K562 treated with DMSO at 1 percent for 4 hours (cell line): ENCODE results near the gene MSANTD2. TPM values are rescaled to one million over a fixed set of nuclear protein-coding genes. Genes with fewer than 3 reads are reported as not detected.

Experiments used
- total RNA-seq: library from RNA; unstranded; fragments of 300-600 nt; gene quantifications from 2 replicates; pipeline ENCODE4 v1.2.3, GENCODE V29; 2022; ENCODE audit not compliant: insufficient read depth

Gene MSANTD2
- total RNA-seq, result 2.8 and 4.4 TPM in 2 replicates

GRCh38 chr11:124800226-124800929 lies at the start of gene MSANTD2:
Gene MSANTD2 (minus strand): TSS chr11:124800406. CDS start chr11:124800380, 26 bp downstream.

GRCh38 chr11:124762105-124762623 lies 38.0 kb downstream of the MSANTD2 start, which contains the start of gene ESAM:
Gene ESAM (minus strand): TSS chr11:124762290. CDS start chr11:124762154, 136 bp downstream.

DNA sequence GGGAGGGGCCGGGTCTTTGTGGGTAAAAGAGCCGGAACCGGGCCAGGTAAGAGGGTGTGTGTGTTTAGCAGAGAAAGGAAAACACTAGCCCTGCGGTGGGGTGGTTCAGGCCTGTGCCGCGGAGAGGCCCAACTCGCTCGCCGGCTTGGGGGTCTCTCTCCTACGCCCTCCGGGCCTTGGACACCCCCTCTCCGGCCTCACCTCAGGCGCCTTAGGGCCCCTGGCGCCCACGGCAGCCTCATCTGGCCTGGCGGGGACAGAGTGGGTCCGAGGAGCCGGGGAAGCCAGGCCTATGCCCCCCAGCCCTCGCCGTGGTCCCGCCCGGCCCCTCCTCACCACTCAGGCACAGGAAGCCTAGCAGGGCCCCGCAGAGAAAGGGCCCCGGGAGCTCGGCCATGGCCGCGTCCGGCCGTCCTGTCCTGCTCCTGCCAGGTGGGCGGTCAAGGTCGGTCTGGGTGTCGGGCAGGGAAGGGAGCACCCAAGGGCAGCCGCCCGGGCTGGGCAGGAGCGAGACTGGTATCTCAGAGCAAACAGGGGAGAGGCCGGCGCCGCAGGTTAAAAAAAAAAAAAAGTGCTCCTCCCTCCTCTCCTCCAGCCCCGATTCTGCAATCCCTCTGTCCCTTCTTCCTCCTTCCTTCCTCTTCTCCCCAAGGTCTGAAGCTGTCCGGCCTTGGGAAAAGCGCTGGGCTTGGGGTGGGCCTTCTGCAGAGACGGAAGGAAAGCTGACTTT lies 48.3 kb downstream of the MSANTD2 start, which contains the start of gene VSIG2:
Gene VSIG2 (minus strand): TSS at position 515 of the 730 bp plus-strand sequence. CDS start 118 bp downstream, at position 397.

GRCh38 chr11:124739479-124740276 lies 60.5 kb downstream of the MSANTD2 start, which contains the start of gene NRGN:
Gene NRGN (plus strand): TSS chr11:124739942. CDS start chr11:124740085, 143 bp downstream.

Other genes with a start within 250 kb of the MSANTD2 start
- gene OR8A1, start 230.4 kb downstream of the MSANTD2 start, total RNA-seq, result 0.20 and 0.85 TPM in 2 replicates
- gene PANX3, start 189.0 kb downstream of the MSANTD2 start, total RNA-seq, result 1.1 and 1.2 TPM in 2 replicates
- 27.6 and 32.3 TPM in 2 replicates for gene TBRG1, start 177.5 kb downstream of the MSANTD2 start, total RNA-seq
- 1.1 and 2.1 TPM in 2 replicates for gene SIAE, start 126.7 kb downstream of the MSANTD2 start, total RNA-seq
- gene SPA17, start 126.5 kb downstream of the MSANTD2 start, total RNA-seq, result 7.8 and 10.6 TPM in 2 replicates
- gene NRGN, start 60.5 kb downstream of the MSANTD2 start, total RNA-seq, result 5.4 and 8.4 TPM in 2 replicates
- not detected in 2 replicates for gene VSIG2, start 48.2 kb downstream of the MSANTD2 start, total RNA-seq
- gene ESAM, start 38.1 kb downstream of the MSANTD2 start, total RNA-seq, result 1.4 and 1.9 TPM in 2 replicates
- gene ROBO3, start 65.0 kb upstream of the MSANTD2 start, total RNA-seq, result 0.88 TPM in 1 of 2 replicates, not detected in the other
- gene ROBO4, start 97.5 kb upstream of the MSANTD2 start, total RNA-seq, result not detected in 2 replicates
- gene HEPN1, start 118.8 kb upstream of the MSANTD2 start, total RNA-seq, result not detected in 2 replicates
- not detected in 2 replicates for gene HEPACAM, start 135.6 kb upstream of the MSANTD2 start, total RNA-seq
- 1.3 and 2.2 TPM in 2 replicates for gene CCDC15, start 153.8 kb upstream of the MSANTD2 start, total RNA-seq